IPS-18a (cell line): ENCODE measurements around the gene MPC1.
A peak's percentile ranks its signal among the peaks of the same experiment; 100 is the strongest.

Experiments used
- H3K27ac ChIP-seq: one replicate; pipeline ENCODE4 v1.5.1; 2013; ENCODE audit warnings: low read length
- H3K27me3 ChIP-seq: one replicate; pipeline ENCODE4 v1.6.1; 2013; ENCODE audit warnings: mild to moderate bottlenecking, low read length; ENCODE audit not compliant: control insufficient read depth, insufficient read depth
- H3K36me3 ChIP-seq: one replicate; pipeline ENCODE4 v1.6.1; 2013; ENCODE audit warnings: low read depth, low read length; ENCODE audit not compliant: control insufficient read depth
- H3K4me1 ChIP-seq: one replicate; pipeline ENCODE4 v1.6.1; 2013; ENCODE audit warnings: low read depth, low read length; ENCODE audit not compliant: control insufficient read depth
- H3K4me3 ChIP-seq: one replicate; pipeline ENCODE4 v1.5.1; 2013; ENCODE audit warnings: low read length
- H3K9ac ChIP-seq: one replicate; pipeline ENCODE4 v1.6.1; 2013; ENCODE audit warnings: mild to moderate bottlenecking, low read length, moderate library complexity
- H3K9me3 ChIP-seq: one replicate; pipeline ENCODE4 v1.6.1; 2013; ENCODE audit warnings: low read depth, low read length; ENCODE audit not compliant: control insufficient read depth

MPC1 gene

GRCh38 chr6:166341977-166342348 is 40.8 kb downstream of the MPC1 start:
- Histone ChIP-seq H3K9ac (peak overlapping the region; percentile 80), H3K4me1 (peaks cover 10% of the 10 kb centered on the region), H3K9me3 (no peaks in the 10 kb centered on the region), H3K4me3 (peak overlapping the region; percentile 92), H3K36me3 (peaks cover 9% of the 10 kb centered on the region), H3K27me3 (no peaks in the 10 kb centered on the region), H3K27ac (no peak overlapping the region)

- Histone ChIP-seq H3K9me3 (no peaks in the 10 kb centered on the region), H3K27me3 (no peaks in the 10 kb centered on the region), H3K36me3 (peaks cover 14% of the 10 kb centered on the region), H3K27ac (no peak overlapping the region), H3K9ac (peak overlapping the region; percentile 80), H3K4me1 (peaks cover 10% of the 10 kb centered on the region), H3K4me3 (peak overlapping the region; percentile 92)
Measured at GRCh38 chr6:166341464-166341863, 41.3 kb downstream of the MPC1 start.

- Histone ChIP-seq H3K36me3 (peaks cover 17% of the 10 kb centered on the region), H3K9me3 (no peaks in the 10 kb centered on the region), H3K4me3 (no peak overlapping the region), H3K9ac (no peak overlapping the region), H3K27me3 (no peaks in the 10 kb centered on the region), H3K4me1 (peaks cover 10% of the 10 kb centered on the region), H3K27ac (no peak overlapping the region)
Measured at GRCh38 chr6:166338854-166339253, 43.9 kb downstream of the MPC1 start.

- Histone ChIP-seq H3K9ac (no peak overlapping the region), H3K27ac (no peak overlapping the region), H3K9me3 (no peaks in the 10 kb centered on the region), H3K4me1 (peaks cover 7% of the 10 kb centered on the region), H3K36me3 (peaks cover 17% of the 10 kb centered on the region), H3K4me3 (no peak overlapping the region), H3K27me3 (no peaks in the 10 kb centered on the region)
Measured at GRCh38 chr6:166336847-166337246, 45.9 kb downstream of the MPC1 start.

- peaks cover 17% of the 10 kb centered on the region for H3K36me3 ChIP-seq
- H3K9ac ChIP-seq, result no peak overlapping the region
Measured at GRCh38 chr6:166335378-166336302, 47.1 kb downstream of the MPC1 start.

GRCh38 chr6:166334878-166335277 is 47.9 kb downstream of the MPC1 start:
- Histone ChIP-seq H3K4me1 (peaks cover 20% of the 10 kb centered on the region), H3K27me3 (no peaks in the 10 kb centered on the region), H3K9me3 (no peaks in the 10 kb centered on the region), H3K4me3 (no peak overlapping the region), H3K36me3 (peaks cover 17% of the 10 kb centered on the region), H3K9ac (no peak overlapping the region), H3K27ac (no peak overlapping the region)

More at GRCh38 chr6:166335378-166336302, 47.1 kb downstream of the MPC1 start:
- Histone ChIP-seq H3K9me3 (no peaks in the 10 kb centered on the region), H3K4me3 (no peak overlapping the region), H3K4me1 (peaks cover 16% of the 10 kb centered on the region), H3K27me3 (no peaks in the 10 kb centered on the region), H3K27ac (no peak overlapping the region)

GRCh38 chr6:166333172-166333995 is 49.4 kb downstream of the MPC1 start:
- no peak overlapping the region for H3K4me3 ChIP-seq
- peaks cover 17% of the 10 kb centered on the region for H3K36me3 ChIP-seq
- H3K9me3 ChIP-seq, result no peaks in the 10 kb centered on the region
- H3K27me3 ChIP-seq, result no peaks in the 10 kb centered on the region
- no peak overlapping the region for H3K9ac ChIP-seq
- H3K4me1 ChIP-seq, result peaks cover 24% of the 10 kb centered on the region
- H3K27ac ChIP-seq, result no peak overlapping the region

- peaks cover 24% of the 10 kb centered on the region for H3K4me1 ChIP-seq
- no peak overlapping the region for H3K9ac ChIP-seq
- H3K36me3 ChIP-seq, result peaks cover 6% of the 10 kb centered on the region
- no peak overlapping the region for H3K4me3 ChIP-seq
- H3K27ac ChIP-seq, result no peak overlapping the region
- H3K9me3 ChIP-seq, result no peaks in the 10 kb centered on the region
- H3K27me3 ChIP-seq, result no peaks in the 10 kb centered on the region
Measured at GRCh38 chr6:166331503-166332415, 51.0 kb downstream of the MPC1 start.

- Histone ChIP-seq H3K9ac (no peak overlapping the region), H3K4me3 (no peak overlapping the region), H3K9me3 (no peaks in the 10 kb centered on the region), H3K27me3 (no peaks in the 10 kb centered on the region), H3K36me3 (peaks cover 10% of the 10 kb centered on the region), H3K27ac (no peak overlapping the region), H3K4me1 (peaks cover 27% of the 10 kb centered on the region)
Measured at GRCh38 chr6:166330612-166331011, 52.1 kb downstream of the MPC1 start.

GRCh38 chr6:166325383-166326042 is 57.2 kb downstream of the MPC1 start:
- H3K27ac ChIP-seq, result no peak overlapping the region
- peaks cover 33% of the 10 kb centered on the region for H3K36me3 ChIP-seq
- no peak overlapping the region for H3K4me3 ChIP-seq
- no peaks in the 10 kb centered on the region for H3K9me3 ChIP-seq
- peaks cover 15% of the 10 kb centered on the region for H3K4me1 ChIP-seq
- H3K27me3 ChIP-seq, result no peaks in the 10 kb centered on the region
- no peak overlapping the region for H3K9ac ChIP-seq
